ENCODE results near the gene VWA5B1. TPM values are rescaled to one million over a fixed set of nuclear protein-coding genes. Genes with fewer than 3 reads are reported as not detected.

VWA5B1 gene
- polyA plus RNA-seq, 1 donor (not counting 4 experiments of a cell fraction or from before 2014, with no cell fraction given), result not detected

DNA sequence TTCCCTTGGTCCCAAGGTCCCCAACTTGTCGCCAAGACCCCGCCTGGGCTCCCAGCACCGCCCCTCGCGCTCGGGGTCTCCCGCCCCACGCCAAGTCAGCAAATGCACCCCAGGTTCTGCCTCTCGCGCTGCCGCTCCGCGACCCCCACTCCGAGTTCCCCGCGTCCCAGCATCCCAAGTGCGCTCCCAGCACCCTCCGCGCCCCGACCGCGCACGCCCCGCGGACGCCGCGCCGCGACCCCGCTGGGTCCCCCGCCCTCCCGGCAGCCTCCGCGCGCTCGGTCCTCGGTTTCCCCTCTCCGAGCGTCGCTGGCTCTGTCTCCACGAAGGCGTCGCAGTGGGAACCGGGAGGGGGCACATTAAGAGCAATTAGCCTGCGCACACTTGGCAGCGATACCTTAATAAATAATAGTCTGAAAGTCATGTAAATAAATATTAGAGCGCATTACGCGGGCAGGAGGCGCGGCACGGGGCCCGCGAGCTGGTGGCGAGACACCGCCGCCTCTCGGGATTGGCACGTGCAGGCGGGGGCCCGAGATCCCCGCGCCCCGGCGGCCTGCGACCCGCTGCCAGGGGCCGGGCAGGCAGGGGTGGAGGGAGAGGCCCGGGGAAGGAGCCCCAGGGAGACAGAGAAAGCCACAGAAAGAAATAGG, 75.9 kb downstream of the VWA5B1 start:
- H3K36me3 ChIP-seq (ENCODE audit: control insufficient read depth in 2 of 2, extremely low read depth in 1 of 2, insufficient read depth in 2 of 2, low read length in 2 of 2), result no peaks in the 10 kb centered on the region
- TF ChIP-seq, protein P1, sequence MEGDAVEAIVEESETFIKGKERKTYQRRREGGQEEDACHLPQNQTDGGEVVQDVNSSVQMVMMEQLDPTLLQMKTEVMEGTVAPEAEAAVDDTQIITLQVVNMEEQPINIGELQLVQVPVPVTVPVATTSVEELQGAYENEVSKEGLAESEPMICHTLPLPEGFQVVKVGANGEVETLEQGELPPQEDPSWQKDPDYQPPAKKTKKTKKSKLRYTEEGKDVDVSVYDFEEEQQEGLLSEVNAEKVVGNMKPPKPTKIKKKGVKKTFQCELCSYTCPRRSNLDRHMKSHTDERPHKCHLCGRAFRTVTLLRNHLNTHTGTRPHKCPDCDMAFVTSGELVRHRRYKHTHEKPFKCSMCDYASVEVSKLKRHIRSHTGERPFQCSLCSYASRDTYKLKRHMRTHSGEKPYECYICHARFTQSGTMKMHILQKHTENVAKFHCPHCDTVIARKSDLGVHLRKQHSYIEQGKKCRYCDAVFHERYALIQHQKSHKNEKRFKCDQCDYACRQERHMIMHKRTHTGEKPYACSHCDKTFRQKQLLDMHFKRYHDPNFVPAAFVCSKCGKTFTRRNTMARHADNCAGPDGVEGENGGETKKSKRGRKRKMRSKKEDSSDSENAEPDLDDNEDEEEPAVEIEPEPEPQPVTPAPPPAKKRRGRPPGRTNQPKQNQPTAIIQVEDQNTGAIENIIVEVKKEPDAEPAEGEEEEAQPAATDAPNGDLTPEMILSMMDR (optimal IDR thresholded peaks at IDR 0.05 in 1 of 3, IDR thresholded peaks at IDR 0.05 in 1 of 3, conservative IDR thresholded peaks at IDR 0.05 in 1 of 3; ENCODE audit: extremely low read depth in 1 of 3, insufficient read depth in 2 of 3, low read length in 3 of 3), result no peak
- TF ChIP-seq EZH2 (IDR thresholded peaks at IDR 0.05; ENCODE audit: low read length), result no peak
- peak overlapping the region; percentile 6 to 47 (median 44) for H3K4me3 ChIP-seq (ENCODE audit: control insufficient read depth in 2 of 3, extremely low read depth in 1 of 3, insufficient read depth in 2 of 3, low read depth in 1 of 3, low read length in 3 of 3)
- peak overlapping the region; percentile 72 for H3K4me2 ChIP-seq (ENCODE audit: control insufficient read depth, extremely low read depth, insufficient read depth, low read depth, low read length)
- FAIRE-seq (no peak), DNase-seq (ENCODE audit: low read depth, low spot score) (no peak)
- no peaks in the 10 kb centered on the region for H3K9me3 ChIP-seq (ENCODE audit: control insufficient read depth, low read depth, low read length)
- no peaks in the 10 kb centered on the region for H4K20me1 ChIP-seq (ENCODE audit: control insufficient read depth, extremely low read depth, insufficient read depth, low read length)
- dilution Hi-C loops (cut with MboI; ENCODE audit: extremely low pct_ligation_motif_present, low sequenced_read_pairs), result no loop called here
- no peaks in the 10 kb centered on the region for H3K9me1 ChIP-seq (ENCODE audit: control insufficient read depth, extremely low read depth, insufficient read depth, low read length)
- no peak overlapping the region for H3K27ac ChIP-seq (ENCODE audit: control insufficient read depth, insufficient read depth, low read length)
- H3K9ac ChIP-seq (ENCODE audit: control insufficient read depth, extremely low read depth, insufficient read depth, low read length), result no peak overlapping the region
- peak overlapping the region; percentile 76 for H2AFZ ChIP-seq (ENCODE audit: control insufficient read depth, low read length)
- no peaks in the 10 kb centered on the region for H3K79me2 ChIP-seq (ENCODE audit: control insufficient read depth, insufficient read depth, low read length)
- H3K27me3 ChIP-seq (ENCODE audit: control insufficient read depth, extremely low read depth, insufficient read depth, low read length), result peaks cover 40% of the 10 kb centered on the region
- H3K4me1 ChIP-seq (ENCODE audit: control insufficient read depth, extremely low read depth, insufficient read depth, low read length), result peaks cover 15% of the 10 kb centered on the region

DNA sequence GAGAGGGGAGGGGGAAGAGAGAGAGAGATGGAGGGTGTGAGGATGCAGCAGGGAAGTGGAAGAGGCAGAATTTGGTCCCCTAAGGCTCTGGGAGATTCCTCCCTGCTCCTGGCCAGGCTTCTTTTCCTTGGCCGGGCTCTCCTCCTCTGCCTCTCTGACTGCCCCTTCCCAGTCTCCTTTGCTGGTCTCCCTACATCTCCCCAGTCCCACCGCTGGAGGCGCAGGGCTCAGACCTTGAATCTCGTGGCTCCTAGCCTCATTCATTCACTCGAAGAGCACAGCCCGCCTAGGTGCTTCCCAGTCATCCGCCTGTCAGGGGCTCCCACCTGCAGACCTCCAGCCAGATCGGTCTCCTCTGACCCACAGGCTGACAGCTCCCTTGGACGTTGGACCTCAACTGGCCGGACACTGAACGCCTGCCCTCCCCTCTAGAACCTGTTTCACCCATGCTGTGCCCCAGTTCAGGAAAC, 76.5 kb downstream of the VWA5B1 start:
- no peak for FAIRE-seq
- Histone ChIP-seq H4K20me1 (ENCODE audit: control insufficient read depth, extremely low read depth, insufficient read depth, low read length) (no peaks in the 10 kb centered on the region), H3K36me3 (ENCODE audit: control insufficient read depth in 2 of 2, extremely low read depth in 1 of 2, insufficient read depth in 2 of 2, low read length in 2 of 2) (no peaks in the 10 kb centered on the region), H3K4me1 (ENCODE audit: control insufficient read depth, extremely low read depth, insufficient read depth, low read length) (peaks cover 12% of the 10 kb centered on the region), H3K27ac (ENCODE audit: control insufficient read depth, insufficient read depth, low read length) (no peak overlapping the region), H3K9ac (ENCODE audit: control insufficient read depth, extremely low read depth, insufficient read depth, low read length) (no peak overlapping the region), H2AFZ (ENCODE audit: control insufficient read depth, low read length) (peak overlapping the region; percentile 76), H3K4me2 (ENCODE audit: control insufficient read depth, extremely low read depth, insufficient read depth, low read depth, low read length) (peak overlapping the region; percentile 72), H3K27me3 (ENCODE audit: control insufficient read depth, extremely low read depth, insufficient read depth, low read length) (peaks cover 40% of the 10 kb centered on the region), H3K9me1 (ENCODE audit: control insufficient read depth, extremely low read depth, insufficient read depth, low read length) (no peaks in the 10 kb centered on the region), H3K9me3 (ENCODE audit: control insufficient read depth, low read depth, low read length) (no peaks in the 10 kb centered on the region), H3K79me2 (ENCODE audit: control insufficient read depth, insufficient read depth, low read length) (no peaks in the 10 kb centered on the region), H3K4me3 (ENCODE audit: control insufficient read depth in 2 of 3, extremely low read depth in 1 of 3, insufficient read depth in 2 of 3, low read depth in 1 of 3, low read length in 3 of 3) (peak overlapping the region; percentile 6 to 47 (median 44))
- no peak for DNase-seq (ENCODE audit: low read depth, low spot score)
- peak; percentile 22 for TF ChIP-seq EZH2 (IDR thresholded peaks at IDR 0.05; ENCODE audit: low read length)
- TF ChIP-seq, protein P1 (optimal IDR thresholded peaks at IDR 0.05 in 1 of 3, IDR thresholded peaks at IDR 0.05 in 1 of 3, conservative IDR thresholded peaks at IDR 0.05 in 1 of 3; ENCODE audit: extremely low read depth in 1 of 3, insufficient read depth in 2 of 3, low read length in 3 of 3), result peak; percentile 67 to 79 (median 75)
- dilution Hi-C loops (cut with MboI; ENCODE audit: extremely low pct_ligation_motif_present, low sequenced_read_pairs), result no loop called here

Measured in keratinocyte (primary cell).